Testis (tissue), 3 donors: Measurements from ENCODE around the gene DAND5. TPM values are rescaled to one million over a fixed set of nuclear protein-coding genes. Genes with fewer than 3 reads are reported as not detected.

Experiments used
- DNase-seq: peaks from one replicate; pipeline ENCODE4 v3.0.0-alpha.2; 2019
- H3K27ac ChIP-seq, 2 donors: fragments of 200-600 bp; sonication (generic); one replicate each; pipeline ENCODE4 v1.5.1; 2019
- H3K27me3 ChIP-seq: fragments of 200-600 bp; sonication (generic); one replicate; pipeline ENCODE4 v1.5.1; 2019
- H3K36me3 ChIP-seq: fragments of 200-600 bp; sonication (generic); one replicate; pipeline ENCODE4 v1.5.1; 2017; ENCODE audit warnings: low read depth; ENCODE audit errors: missing control alignments
- H3K4me1 ChIP-seq: fragments of 200-600 bp; sonication (generic); one replicate; pipeline ENCODE4 v1.5.1; 2019
- H3K4me3 ChIP-seq, 2 donors: fragments of 200-600 bp; sonication (generic); one replicate each; pipeline ENCODE4 v1.5.1; 2017 to 2019
- H3K9me3 ChIP-seq: fragments of 200-600 bp; sonication (generic); one replicate; pipeline ENCODE4 v1.5.1; 2017
- CTCF ChIP-seq, 3 experiments: fragments of 450-650 bp in 2 of 3; fragments of 200-600 bp in 1 of 3; sonication (generic) in 1 of 3; IDR thresholded peaks; one replicate each; pipeline ENCODE4 v1.5.1; 2016 to 2019; ENCODE audit warnings: antibody characterized with exemption in 3 of 3, mild to moderate bottlenecking in 2 of 3, moderate library complexity in 1 of 3
- POLR2A ChIP-seq: fragments of 450-650 bp; IDR thresholded peaks from one replicate; pipeline ENCODE4 v1.6.1; 2017; ENCODE audit warnings: antibody characterized with exemption, mild to moderate bottlenecking, moderate library complexity
- WGBS, 2 donors: methylation state at CpG; one replicate each; pipeline ENCODE4 v1.1.5; 2018; 5-methylcytosine and 5-hydroxymethylcytosine counted together
- intact Hi-C: fragments of 100-400 bp; cut with DNase I; formaldehyde crosslinking; loops from one replicate; pipeline ENCODE4 v1.15.1; 2023; ENCODE audit warnings: low total_unique reads
- polyA plus RNA-seq: library from polyadenylated mRNA; stranded (reverse); fragments of 350-450 nt; fragmentation: Illumina TruSeq; extraction: RNeasy Lipid Tissue Mini Kit (QIAGEN cat#74804); gene quantifications from one replicate; pipeline ENCODE4 v1.2.3, GENCODE V29; 2014; ENCODE audit warnings: low read depth, low replicate concordance; ENCODE audit not compliant: insufficient read depth
- total RNA-seq, 2 donors: library from RNA; depleted of rRNA; stranded (reverse); fragments of >200 nt; gene quantifications; one replicate each; pipeline ENCODE4 v1.2.3, GENCODE V29; 2016

Gene DAND5
- total and polyA plus RNA-seq, 3 donors from 2014 or later = 0.16 to 2.8 (median 1.4) TPM

DNA sequence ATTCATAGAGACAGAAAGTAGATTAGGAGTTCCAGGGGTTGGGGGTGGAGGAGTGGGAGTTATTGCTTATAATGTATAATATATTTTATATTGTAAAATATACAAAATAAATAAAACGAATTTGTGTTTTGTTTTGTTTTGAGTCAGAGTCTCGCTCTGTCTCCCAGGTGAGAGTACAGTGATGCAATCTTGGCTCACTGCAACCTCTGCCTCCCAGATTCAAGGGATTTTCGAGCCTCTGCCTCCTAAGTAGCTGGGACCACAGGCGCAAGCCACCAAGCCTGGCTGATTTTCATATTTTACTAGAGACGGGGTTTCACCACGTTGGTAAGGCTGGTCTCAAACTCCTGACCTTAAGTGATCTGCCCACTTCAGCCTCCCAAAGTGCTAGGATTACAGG is 9.9 kb upstream of the DAND5 start:
- DNase-seq = no peak
- intact Hi-C loops = no loop called here
- WGBS, 2 donors = 75 to 77% methylated on average over 6 of the region's 6 CpGs
- Histone ChIP-seq H3K27ac (no peak overlapping the region), H3K36me3 (no peaks in the 10 kb centered on the region), H3K4me1 (peaks cover 8% of the 10 kb centered on the region), H3K9me3 (no peaks in the 10 kb centered on the region), H3K4me3 (no peak overlapping the region), H3K27me3 (no peaks in the 10 kb centered on the region)
- TF ChIP-seq CTCF (IDR thresholded peaks at IDR 0.05) = no peak
- no peak for TF ChIP-seq POLR2A

DNA sequence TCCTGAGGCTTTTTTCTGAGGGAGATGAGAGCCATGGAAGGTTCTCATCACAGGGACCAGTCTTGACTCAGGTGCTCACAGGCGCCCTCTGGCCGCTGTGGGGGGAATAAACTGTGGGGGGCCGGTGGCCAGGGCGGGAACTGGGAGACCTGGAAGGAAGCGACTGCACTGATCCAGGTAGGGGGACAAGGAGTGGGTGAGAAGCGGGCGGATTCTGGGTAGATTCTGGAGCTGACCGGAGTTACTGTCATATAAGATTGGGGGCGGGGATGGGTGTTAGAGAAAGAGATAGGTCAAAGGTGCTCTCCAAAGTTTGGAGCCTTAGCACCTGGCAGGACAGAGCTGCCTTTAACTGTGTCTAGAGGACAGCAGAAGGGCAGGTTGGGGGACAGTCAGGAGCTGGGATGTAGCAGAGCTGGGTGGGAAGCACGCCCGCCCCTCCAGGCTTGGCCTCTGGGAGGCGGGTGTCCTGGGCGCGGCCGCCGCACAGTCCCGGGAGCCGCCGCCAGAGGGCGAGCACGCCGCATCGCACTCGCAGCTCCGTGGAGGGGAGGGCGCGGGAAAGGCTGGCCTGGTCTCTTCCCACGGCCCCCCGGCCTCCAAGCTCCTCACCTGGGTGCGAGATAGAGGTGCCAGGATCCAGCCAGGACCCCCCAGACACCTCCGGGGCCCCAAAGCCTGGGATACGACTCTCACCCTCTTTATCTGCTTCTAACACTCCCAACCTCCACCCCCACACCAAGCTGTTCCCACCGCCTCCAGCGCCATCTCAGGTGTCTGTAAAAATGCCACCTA is 4.2 kb upstream of the DAND5 start:
- Histone ChIP-seq H3K36me3 (no peaks in the 10 kb centered on the region), H3K4me1 (peaks cover 8% of the 10 kb centered on the region), H3K27me3 (no peaks in the 10 kb centered on the region), H3K9me3 (no peaks in the 10 kb centered on the region), H3K27ac (peak overlapping the region in 1 of 2 donors; percentile 8), H3K4me3 (peak overlapping the region; percentile 27 to 54)
- WGBS, 2 donors = 0 to 2% methylated on average over 17 to 33 of the region's 34 CpGs
- peak; percentile 86 for DNase-seq
- intact Hi-C loops = loop anchor here (5.0 kb wide), 1 partner anchor 297 kb away; no protein-coding TSS in a partner anchor
- TF ChIP-seq CTCF (IDR thresholded peaks at IDR 0.05) (peak; percentile 82 to 95 (median 92)), POLR2A (no peak)

DNA sequence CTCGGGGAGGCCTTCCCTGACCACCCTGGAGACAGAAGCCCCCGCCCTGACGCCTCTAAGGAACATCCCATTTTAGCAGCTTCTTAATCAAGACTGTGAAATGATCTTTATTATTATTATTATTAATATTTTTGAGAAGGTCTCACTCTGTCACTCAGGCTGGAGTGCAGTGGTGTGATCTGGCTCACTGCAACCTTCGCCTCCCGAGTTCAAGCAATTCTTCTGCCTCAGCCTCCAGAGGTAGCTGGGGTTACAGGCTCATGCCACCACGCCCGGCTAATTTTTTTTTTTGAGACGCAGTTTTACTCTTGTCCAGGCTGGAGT is 3.6 kb upstream of the DAND5 start:
- 43 to 44% methylated on average over 8 of the region's 8 CpGs for WGBS, 2 donors
- Histone ChIP-seq H3K9me3 (no peaks in the 10 kb centered on the region), H3K27me3 (no peaks in the 10 kb centered on the region), H3K4me1 (peaks cover 8% of the 10 kb centered on the region), H3K4me3 (peak overlapping the region; percentile 27 to 54), H3K27ac (no peak overlapping the region), H3K36me3 (no peaks in the 10 kb centered on the region)
- DNase-seq = no peak
- intact Hi-C loops = loop anchor here (5.0 kb wide), 1 partner anchor 297 kb away; no protein-coding TSS in a partner anchor
- no peak for TF ChIP-seq CTCF (IDR thresholded peaks at IDR 0.05)
- no peak for TF ChIP-seq POLR2A

GRCh38 chr19:12967907-12968306 is 1.5 kb upstream of the DAND5 start:
- H3K27me3 ChIP-seq = no peaks in the 10 kb centered on the region
- H3K9me3 ChIP-seq = no peaks in the 10 kb centered on the region
- H3K27ac ChIP-seq = no peak overlapping the region
- intact Hi-C loops = loop anchor here (5.0 kb wide), 1 partner anchor 294 kb away; no protein-coding TSS in a partner anchor
- DNase-seq = no peak
- 84 to 88% methylated on average over 5 of the region's 5 CpGs for WGBS, 2 donors
- H3K4me1 ChIP-seq = peaks cover 8% of the 10 kb centered on the region
- H3K4me3 ChIP-seq = no peak overlapping the region
- no peaks in the 10 kb centered on the region for H3K36me3 ChIP-seq
- TF ChIP-seq CTCF (IDR thresholded peaks at IDR 0.05) (no peak), POLR2A (no peak)
